Liver (tissue), 3 donors: ENCODE data around the gene ANKRD61.

Source experiments
- EGR1 ChIP-seq, 2 donors: IDR thresholded peaks; 2 replicates each; pipeline ENCODE4 v1.6.1; 2016 to 2018; ENCODE audit warnings: antibody characterized with exemption in 2 of 2, low read depth in 2 of 2
- FOXA1 ChIP-seq: IDR thresholded peaks from 2 replicates; pipeline ENCODE4 v1.6.1; 2016; ENCODE audit warnings: antibody characterized with exemption
- GABPA ChIP-seq, 2 donors: IDR thresholded peaks in 1 of 2; conservative IDR thresholded peaks in 1 of 2; 2 replicates each; pipeline ENCODE4 v1.6.1; 2016; ENCODE audit warnings: antibody characterized with exemption in 2 of 2, mild to moderate bottlenecking in 1 of 2, moderate library complexity in 1 of 2
- HNF4G ChIP-seq: IDR thresholded peaks from 2 replicates; pipeline ENCODE4 v1.6.1; 2016; ENCODE audit warnings: antibody characterized with exemption
- JUND ChIP-seq, 2 donors: IDR thresholded peaks; 2 replicates each; pipeline ENCODE4 v1.6.1; 2016; ENCODE audit warnings: antibody characterized with exemption in 2 of 2
- RAD21 ChIP-seq, 2 donors: IDR thresholded peaks; 2 replicates each; pipeline ENCODE4 v1.6.1; 2016; ENCODE audit warnings: antibody characterized with exemption in 2 of 2, mild to moderate bottlenecking in 2 of 2
- SP1 ChIP-seq: IDR thresholded peaks from 2 replicates; pipeline ENCODE4 v1.6.1; 2018; ENCODE audit warnings: antibody characterized with exemption, mild to moderate bottlenecking
- TAF1 ChIP-seq: conservative IDR thresholded peaks from 2 replicates; pipeline ENCODE4 v1.6.1; 2016; ENCODE audit warnings: antibody characterized with exemption, mild to moderate bottlenecking
- YY1 ChIP-seq: IDR thresholded peaks from 2 replicates; pipeline ENCODE4 v1.6.1; 2016; ENCODE audit warnings: antibody characterized with exemption, mild to moderate bottlenecking
- TF ChIP-seq, protein P1 (sequence below): fragments of 150-350 bp; IDR thresholded peaks from 2 replicates; pipeline ENCODE4 v1.5.1; 2017; ENCODE audit warnings: improper control_type of control experiment, low read depth, low read length; ENCODE audit not compliant: missing input control
- TF ChIP-seq, protein P2 (sequence below): IDR thresholded peaks from 2 replicates; pipeline ENCODE4 v1.6.1; 2016; ENCODE audit warnings: antibody characterized with exemption
- TF ChIP-seq, protein P3 (sequence below): IDR thresholded peaks from 2 replicates; pipeline ENCODE4 v1.6.1; 2016; ENCODE audit warnings: antibody characterized with exemption
- TF ChIP-seq, protein P4 (sequence below): IDR thresholded peaks from 2 replicates; pipeline ENCODE4 v1.6.1; 2016; ENCODE audit warnings: antibody characterized with exemption
- TF ChIP-seq, protein P5 (sequence below): IDR thresholded peaks from 2 replicates; pipeline ENCODE4 v1.6.1; 2016; ENCODE audit warnings: antibody characterized with exemption, mild to moderate bottlenecking
- donor health status: healthy.
- donor health status: healthy.

DNA sequence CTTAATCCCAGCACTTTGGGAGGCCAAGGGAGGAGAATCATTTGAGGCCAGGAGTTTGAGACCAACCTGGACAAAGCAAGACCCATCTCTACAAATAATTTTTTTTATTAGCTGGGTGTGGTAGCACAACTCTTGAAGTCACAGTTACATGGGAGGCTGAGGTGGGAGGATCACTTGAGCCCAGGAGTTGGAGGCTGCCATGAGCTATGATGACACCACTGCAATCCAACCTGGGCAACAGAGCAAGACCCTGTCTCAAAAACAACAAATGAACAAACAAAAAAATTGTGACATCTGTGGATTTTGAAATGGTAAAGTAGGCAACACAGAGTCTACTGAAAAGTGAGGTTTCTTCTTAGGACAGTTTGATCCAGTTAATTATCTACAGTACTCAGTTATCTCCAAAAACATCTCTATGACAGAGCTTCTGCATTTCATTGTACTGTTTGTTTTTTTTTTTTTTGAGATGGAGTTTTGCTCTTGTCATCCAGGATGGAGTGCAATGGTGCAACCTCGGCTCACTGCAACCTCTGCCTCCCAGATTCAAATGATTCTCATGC is 3.3 kb upstream of the ANKRD61 start:
- TF ChIP-seq, protein P1, sequence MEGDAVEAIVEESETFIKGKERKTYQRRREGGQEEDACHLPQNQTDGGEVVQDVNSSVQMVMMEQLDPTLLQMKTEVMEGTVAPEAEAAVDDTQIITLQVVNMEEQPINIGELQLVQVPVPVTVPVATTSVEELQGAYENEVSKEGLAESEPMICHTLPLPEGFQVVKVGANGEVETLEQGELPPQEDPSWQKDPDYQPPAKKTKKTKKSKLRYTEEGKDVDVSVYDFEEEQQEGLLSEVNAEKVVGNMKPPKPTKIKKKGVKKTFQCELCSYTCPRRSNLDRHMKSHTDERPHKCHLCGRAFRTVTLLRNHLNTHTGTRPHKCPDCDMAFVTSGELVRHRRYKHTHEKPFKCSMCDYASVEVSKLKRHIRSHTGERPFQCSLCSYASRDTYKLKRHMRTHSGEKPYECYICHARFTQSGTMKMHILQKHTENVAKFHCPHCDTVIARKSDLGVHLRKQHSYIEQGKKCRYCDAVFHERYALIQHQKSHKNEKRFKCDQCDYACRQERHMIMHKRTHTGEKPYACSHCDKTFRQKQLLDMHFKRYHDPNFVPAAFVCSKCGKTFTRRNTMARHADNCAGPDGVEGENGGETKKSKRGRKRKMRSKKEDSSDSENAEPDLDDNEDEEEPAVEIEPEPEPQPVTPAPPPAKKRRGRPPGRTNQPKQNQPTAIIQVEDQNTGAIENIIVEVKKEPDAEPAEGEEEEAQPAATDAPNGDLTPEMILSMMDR, result no peak
- no peak for TF ChIP-seq YY1
- TF ChIP-seq, protein P2, sequence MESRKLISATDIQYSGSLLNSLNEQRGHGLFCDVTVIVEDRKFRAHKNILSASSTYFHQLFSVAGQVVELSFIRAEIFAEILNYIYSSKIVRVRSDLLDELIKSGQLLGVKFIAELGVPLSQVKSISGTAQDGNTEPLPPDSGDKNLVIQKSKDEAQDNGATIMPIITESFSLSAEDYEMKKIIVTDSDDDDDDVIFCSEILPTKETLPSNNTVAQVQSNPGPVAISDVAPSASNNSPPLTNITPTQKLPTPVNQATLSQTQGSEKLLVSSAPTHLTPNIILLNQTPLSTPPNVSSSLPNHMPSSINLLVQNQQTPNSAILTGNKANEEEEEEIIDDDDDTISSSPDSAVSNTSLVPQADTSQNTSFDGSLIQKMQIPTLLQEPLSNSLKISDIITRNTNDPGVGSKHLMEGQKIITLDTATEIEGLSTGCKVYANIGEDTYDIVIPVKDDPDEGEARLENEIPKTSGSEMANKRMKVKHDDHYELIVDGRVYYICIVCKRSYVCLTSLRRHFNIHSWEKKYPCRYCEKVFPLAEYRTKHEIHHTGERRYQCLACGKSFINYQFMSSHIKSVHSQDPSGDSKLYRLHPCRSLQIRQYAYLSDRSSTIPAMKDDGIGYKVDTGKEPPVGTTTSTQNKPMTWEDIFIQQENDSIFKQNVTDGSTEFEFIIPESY, result no peak
- no peak for TF ChIP-seq FOXA1
- no peak for TF ChIP-seq JUND (IDR thresholded peaks at IDR 0.05)
- no peak for TF ChIP-seq EGR1 (IDR thresholded peaks at IDR 0.05; ENCODE audit: low read depth in 2 of 2)
- TF ChIP-seq, protein P3, sequence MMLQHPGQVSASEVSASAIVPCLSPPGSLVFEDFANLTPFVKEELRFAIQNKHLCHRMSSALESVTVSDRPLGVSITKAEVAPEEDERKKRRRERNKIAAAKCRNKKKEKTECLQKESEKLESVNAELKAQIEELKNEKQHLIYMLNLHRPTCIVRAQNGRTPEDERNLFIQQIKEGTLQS, result no peak
- TF ChIP-seq, protein P4, sequence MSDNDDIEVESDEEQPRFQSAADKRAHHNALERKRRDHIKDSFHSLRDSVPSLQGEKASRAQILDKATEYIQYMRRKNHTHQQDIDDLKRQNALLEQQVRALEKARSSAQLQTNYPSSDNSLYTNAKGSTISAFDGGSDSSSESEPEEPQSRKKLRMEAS, result no peak
- TF ChIP-seq SP1, result no peak
- TF ChIP-seq, protein P5, sequence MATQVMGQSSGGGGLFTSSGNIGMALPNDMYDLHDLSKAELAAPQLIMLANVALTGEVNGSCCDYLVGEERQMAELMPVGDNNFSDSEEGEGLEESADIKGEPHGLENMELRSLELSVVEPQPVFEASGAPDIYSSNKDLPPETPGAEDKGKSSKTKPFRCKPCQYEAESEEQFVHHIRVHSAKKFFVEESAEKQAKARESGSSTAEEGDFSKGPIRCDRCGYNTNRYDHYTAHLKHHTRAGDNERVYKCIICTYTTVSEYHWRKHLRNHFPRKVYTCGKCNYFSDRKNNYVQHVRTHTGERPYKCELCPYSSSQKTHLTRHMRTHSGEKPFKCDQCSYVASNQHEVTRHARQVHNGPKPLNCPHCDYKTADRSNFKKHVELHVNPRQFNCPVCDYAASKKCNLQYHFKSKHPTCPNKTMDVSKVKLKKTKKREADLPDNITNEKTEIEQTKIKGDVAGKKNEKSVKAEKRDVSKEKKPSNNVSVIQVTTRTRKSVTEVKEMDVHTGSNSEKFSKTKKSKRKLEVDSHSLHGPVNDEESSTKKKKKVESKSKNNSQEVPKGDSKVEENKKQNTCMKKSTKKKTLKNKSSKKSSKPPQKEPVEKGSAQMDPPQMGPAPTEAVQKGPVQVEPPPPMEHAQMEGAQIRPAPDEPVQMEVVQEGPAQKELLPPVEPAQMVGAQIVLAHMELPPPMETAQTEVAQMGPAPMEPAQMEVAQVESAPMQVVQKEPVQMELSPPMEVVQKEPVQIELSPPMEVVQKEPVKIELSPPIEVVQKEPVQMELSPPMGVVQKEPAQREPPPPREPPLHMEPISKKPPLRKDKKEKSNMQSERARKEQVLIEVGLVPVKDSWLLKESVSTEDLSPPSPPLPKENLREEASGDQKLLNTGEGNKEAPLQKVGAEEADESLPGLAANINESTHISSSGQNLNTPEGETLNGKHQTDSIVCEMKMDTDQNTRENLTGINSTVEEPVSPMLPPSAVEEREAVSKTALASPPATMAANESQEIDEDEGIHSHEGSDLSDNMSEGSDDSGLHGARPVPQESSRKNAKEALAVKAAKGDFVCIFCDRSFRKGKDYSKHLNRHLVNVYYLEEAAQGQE, result no peak
- no peak for TF ChIP-seq TAF1
- TF ChIP-seq GABPA (IDR thresholded peaks at IDR 0.05 in 1 of 2, conservative IDR thresholded peaks at IDR 0.05 in 1 of 2), result no peak
- TF ChIP-seq RAD21 (IDR thresholded peaks at IDR 0.05), result no peak
- TF ChIP-seq HNF4G, result no peak
